Stimulated activated CD4-positive, alpha-beta T cell treated with anti-CD3 and anti-CD28 coated beads, TNF-alpha, amount 100 ng/mL, for 4 hours (primary cell): Measurements from ENCODE around the gene PLD6.
"Not testable (repeated sequence)": the region's sequence is repeated elsewhere in the genome, so short reads cannot be mapped to it uniquely, and the experiment has no call there.

Experiments used
- DNase-seq, 3 experiments: peaks; one replicate each; pipeline ENCODE4 v3.0.0-alpha.2; 2020; ENCODE audit warnings: low read depth in 3 of 3

PLD6 gene

DNA sequence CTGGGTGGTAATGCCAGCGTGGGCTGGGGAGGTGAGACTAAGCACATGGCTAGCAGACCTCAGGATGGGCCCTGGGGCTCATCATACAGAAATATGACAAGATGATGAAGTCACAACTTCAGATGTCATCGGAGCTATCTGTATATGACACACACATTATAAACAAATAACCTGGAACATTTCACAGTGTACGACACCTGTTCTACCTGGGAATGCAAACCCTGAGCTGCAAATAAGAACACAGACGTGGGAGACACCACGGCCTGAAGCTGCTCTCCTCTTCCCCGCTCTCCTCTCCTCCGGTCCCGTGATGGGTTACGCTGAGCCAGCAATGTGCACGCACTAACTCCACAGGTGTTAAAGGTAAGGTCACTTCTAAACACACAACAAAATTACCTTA is 4.9 kb downstream of the PLD6 start:
- no peak for DNase-seq

DNA sequence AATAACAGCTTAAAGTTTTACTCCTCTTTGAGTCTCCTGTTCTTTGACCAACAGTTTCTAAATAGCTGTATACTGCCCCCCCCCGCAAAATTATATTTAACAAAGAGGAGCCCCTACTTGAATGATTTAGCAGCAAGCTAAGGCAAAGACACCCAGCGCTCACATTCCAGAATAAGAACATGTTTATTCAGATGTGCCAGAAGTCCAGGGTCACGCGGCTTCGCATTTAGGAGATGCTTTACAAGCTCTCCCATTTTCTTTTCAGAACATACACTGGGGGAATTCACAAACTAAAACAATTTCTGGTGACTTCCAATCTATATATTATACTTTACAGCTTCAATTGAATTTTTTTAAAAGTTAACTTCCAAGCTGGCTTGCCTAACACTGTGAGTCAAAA is 5.3 kb downstream of the PLD6 start:
- no peak for DNase-seq

GRCh38 chr17:17200311-17200710 is 5.8 kb downstream of the PLD6 start:
- no peak for DNase-seq

- no peak for DNase-seq
These were observed 7.9 kb downstream of the PLD6 start for GRCh38 chr17:17198281-17198680.

DNA sequence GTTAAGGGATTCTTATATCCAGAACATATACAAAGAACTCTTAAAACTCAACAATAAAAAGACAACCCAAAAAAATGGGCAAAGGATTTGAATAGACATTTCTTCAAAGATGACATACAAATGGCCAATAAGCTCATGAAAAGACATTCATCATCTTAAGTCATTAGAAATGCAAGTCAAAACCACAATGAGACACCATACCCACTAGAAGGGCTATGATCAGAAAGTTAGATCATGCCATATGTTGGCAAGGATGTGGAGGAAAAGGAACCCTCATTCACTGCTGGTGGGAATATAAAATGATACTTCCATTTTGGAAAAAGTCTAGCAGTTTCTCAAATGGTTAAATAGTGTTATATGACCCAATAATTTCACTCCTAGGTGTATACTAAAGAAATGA is 9.4 kb downstream of the PLD6 start:
- DNase-seq = no peak

DNA sequence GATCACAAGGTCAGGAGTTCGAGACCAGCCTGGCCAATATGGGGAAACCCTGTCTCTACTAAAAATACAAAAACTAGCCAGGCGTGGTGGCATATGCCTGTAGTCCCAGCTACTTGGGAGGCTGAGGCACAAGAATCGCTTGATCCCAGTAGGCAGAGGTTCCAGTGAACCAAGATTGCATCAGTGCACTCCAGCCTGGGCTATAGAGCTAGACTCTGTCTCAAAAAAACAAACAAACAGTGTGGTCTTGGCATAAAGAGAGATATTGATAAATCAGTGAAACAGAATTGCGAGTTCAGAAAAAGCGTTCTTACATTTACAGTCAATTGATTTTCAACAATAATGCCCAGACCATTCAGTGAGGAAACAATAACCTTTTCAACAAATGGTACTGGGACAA is 10.7 kb downstream of the PLD6 start:
- not testable (repeated sequence) for DNase-seq

GRCh38 chr17:17191961-17192381 is 14.2 kb downstream of the PLD6 start:
- DNase-seq = no peak

DNA sequence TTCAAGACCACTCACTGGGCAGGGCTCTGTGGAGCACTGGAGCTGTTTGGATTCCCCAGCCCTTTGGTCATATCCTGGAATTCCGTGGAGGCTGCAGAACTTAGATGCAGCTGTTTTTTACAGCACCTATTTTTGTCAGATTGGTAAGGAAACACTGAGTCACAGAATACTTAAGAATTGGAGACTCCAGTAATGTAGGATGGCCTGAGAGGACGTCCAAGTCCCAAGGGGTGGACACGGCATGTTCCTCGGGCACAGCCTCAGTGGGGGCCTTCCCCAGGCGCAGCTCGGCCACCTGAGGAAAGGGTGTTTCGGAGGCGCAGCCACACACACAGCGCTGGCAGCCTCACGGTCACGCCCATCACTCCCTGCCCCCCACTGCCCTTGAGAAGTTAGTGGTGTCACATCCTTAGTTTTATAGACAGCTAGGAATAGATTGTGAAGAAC is 14.8 kb downstream of the PLD6 start:
- no peak for DNase-seq

GRCh38 chr17:17190188-17190587 is 15.9 kb downstream of the PLD6 start:
- no peak for DNase-seq

- DNase-seq = no peak
These were observed 16.6 kb downstream of the PLD6 start for GRCh38 chr17:17189559-17189958.

DNA sequence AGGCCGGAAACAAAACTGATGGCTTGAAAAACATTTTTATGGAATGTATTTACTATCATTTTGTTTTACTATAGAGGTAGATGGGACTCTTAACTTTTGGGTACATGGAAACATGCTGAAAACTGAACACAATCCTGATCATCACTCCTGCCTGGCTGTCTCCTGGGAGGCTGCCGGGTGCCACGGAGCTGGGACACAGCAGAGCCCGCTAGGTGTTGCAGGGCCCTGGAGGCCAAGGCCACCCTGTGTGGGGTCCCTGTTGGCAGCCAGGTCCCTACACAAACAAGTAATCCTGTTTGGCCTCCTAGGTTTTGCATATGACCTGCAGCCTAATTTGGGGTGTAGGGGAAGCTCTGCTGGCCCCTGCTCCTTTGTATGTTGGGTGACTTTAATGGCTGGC is 17.5 kb downstream of the PLD6 start:
- no peak for DNase-seq

DNA sequence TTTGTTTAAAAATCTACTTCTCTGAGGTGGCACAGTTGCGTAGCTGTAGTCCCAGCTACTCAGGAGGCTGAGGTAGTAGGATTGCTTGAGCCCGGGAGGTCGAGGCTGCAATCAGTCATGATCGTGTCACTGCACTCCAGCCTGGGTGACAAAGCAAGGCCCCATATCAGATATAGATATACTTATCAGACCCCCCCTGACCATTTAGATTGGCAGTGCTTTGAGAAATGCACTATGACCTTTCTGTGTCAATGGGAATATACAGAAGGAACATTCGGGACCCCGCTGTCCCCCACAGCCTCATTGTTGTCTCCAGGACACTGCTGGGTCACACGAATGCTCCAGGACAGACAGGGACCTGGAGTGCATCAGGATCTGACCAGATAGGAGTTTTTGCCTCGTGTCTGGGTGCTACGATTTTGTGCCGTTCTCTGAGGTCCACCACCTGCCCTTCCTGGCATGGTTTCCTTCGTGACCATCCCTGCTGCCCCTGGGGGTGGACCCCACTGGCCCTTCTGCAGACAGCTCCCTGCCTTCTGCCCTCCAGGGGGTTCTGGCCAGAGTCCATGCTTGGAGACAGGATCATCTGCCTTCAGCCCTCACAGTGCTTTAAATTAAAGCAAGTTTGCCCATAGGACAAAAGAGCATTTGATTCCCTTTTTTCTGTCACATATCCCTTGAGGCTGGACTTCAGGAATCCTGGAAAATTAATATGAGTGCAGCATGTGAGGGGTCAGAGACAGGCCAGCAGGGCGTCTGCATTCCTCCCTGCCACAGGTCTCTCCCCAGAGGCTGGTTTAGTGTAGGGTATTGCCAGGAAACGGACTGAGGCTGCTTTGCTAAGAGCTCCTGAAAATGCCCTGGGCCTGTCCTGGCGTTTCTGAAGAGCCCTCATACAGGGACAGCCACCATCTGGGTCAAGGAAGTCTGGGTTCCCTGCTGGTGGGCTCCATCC is 19.3 kb downstream of the PLD6 start:
- no peak for DNase-seq

DNA sequence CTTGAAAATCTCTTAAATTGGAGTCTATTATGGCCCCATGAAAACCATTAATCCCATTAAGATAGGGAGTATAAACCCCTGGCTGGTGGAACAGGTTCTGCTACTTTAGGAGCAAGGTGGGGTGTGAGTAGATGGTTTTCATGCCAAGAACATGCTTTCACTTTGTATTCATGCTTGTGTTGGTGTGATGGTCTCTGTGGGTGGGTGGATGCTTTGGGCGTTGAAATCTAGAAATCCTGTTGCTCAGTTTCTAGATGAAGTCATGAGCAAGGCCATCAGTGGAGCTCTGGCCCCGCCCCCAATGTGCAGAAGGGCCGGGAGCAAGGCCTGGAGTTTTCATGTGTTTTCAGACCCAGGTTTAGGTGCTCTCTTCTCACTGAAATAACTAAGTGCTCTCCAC is 20.1 kb downstream of the PLD6 start:
- no peak for DNase-seq

GRCh38 chr17:17184985-17185757 is 21.0 kb downstream of the PLD6 start:
- DNase-seq = not testable (repeated sequence)

GRCh38 chr17:17183744-17184143 is 22.4 kb downstream of the PLD6 start:
- DNase-seq = no peak

GRCh38 chr17:17182598-17183136 is 23.5 kb downstream of the PLD6 start:
- no peak for DNase-seq

- DNase-seq = peak in 1 of 3 experiments; percentile 27
These were observed 24.2 kb downstream of the PLD6 start for GRCh38 chr17:17181666-17182597.

GRCh38 chr17:17180741-17181525 is 25.2 kb downstream of the PLD6 start:
- DNase-seq = no peak

GRCh38 chr17:17180141-17180603 is 26.0 kb downstream of the PLD6 start:
- no peak for DNase-seq

DNA sequence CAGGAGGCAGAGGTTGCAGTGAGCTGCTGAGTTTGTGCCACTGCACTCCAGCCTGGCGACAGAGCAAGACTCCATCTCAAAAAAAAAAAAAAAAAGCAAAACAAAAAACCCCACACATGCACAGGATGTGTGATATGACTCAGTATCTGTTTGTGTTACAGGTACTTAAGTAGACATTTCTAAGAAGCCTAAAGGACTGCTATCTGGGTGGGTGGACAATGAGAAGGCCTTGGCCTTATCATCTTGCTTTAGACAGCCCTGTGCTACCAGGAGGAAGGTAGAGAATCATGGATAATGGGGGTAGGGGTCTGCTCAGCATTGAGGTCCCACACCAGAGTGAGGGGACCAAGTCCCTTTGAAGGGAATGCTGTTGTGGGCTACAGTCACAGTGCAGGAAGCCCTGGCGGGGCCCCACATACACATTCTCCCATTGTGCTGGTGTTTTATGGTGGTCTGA is 26.7 kb downstream of the PLD6 start:
- no peak for DNase-seq
